ENCODE data around the gene ZCCHC4.
"Not testable (repeated sequence)": the region's sequence is repeated elsewhere in the genome, so short reads cannot be mapped to it uniquely, and the experiment has no call there.

The ZCCHC4 gene

DNA sequence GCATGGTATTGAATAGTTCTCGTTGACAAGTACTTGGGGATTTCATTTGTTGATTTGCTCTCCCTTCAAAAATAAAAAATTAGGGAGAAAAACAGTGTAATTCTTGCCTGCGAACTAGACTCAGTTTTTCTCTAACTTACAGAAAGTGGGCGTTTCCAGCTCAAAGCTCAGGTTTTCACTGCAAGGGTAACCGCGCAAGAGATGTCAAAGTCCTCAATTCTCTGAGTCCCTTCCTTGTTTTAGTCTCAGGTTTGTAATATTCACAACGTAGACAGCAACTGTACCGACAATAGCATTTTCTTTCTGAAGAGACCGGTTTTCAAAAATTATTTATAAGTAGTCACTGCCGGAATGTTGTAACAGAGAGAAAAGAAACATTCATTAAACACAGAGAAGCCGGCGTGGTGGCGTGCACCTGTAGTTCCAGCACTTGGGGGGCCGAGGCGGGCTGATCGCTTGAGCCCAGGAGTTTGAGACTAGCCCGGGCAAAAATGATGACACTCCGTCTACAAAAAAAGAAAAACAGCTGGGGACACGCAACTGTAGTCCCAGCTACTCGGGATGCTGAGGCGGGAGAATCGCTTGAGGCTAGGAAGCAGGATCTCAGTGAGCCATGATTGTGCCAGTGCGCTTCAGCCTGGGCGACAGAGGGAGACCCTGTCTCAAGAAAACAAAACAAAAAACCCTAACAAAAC, 774 bp downstream of the ZCCHC4 start:
- TF ChIP-seq, protein P1, sequence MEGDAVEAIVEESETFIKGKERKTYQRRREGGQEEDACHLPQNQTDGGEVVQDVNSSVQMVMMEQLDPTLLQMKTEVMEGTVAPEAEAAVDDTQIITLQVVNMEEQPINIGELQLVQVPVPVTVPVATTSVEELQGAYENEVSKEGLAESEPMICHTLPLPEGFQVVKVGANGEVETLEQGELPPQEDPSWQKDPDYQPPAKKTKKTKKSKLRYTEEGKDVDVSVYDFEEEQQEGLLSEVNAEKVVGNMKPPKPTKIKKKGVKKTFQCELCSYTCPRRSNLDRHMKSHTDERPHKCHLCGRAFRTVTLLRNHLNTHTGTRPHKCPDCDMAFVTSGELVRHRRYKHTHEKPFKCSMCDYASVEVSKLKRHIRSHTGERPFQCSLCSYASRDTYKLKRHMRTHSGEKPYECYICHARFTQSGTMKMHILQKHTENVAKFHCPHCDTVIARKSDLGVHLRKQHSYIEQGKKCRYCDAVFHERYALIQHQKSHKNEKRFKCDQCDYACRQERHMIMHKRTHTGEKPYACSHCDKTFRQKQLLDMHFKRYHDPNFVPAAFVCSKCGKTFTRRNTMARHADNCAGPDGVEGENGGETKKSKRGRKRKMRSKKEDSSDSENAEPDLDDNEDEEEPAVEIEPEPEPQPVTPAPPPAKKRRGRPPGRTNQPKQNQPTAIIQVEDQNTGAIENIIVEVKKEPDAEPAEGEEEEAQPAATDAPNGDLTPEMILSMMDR (IDR thresholded peaks at IDR 0.05), result no peak
- no peak overlapping the region for H3K27ac ChIP-seq
- no peak for DNase-seq (ENCODE audit: low spot score)
- peak overlapping the region; percentile 79 for H3K4me3 ChIP-seq

- no peak overlapping the region for H3K4me3 ChIP-seq
- TF ChIP-seq, protein P1 (IDR thresholded peaks at IDR 0.05), result no peak
- H3K27ac ChIP-seq, result no peak overlapping the region
- DNase-seq (ENCODE audit: low spot score), result no peak
Observed at GRCh38 chr4:25320336-25320735, 7.8 kb downstream of the ZCCHC4 start.

DNA sequence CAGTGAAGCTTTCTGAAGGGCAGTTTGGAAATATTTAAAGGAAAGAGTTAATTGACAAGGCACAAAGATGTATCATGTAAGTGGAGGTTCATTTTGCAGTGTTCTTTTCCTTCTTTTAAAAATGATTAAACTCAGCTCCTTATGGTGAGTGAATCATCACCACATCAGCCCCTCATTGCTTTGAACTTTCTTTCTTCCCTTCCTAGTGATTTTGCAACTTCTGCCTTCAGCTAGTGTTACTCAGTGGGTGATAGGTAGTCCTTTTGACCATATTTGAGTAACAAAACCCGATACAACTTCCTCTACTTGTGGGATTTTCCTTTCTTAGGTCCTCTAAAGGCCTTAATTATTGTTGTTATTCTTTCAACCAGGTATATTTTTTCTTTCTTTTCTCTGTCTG, 8.2 kb downstream of the ZCCHC4 start:
- no peak overlapping the region for H3K27ac ChIP-seq
- DNase-seq (ENCODE audit: low spot score), result no peak
- no peak overlapping the region for H3K4me3 ChIP-seq
- TF ChIP-seq, protein P1 (IDR thresholded peaks at IDR 0.05), result no peak

DNA sequence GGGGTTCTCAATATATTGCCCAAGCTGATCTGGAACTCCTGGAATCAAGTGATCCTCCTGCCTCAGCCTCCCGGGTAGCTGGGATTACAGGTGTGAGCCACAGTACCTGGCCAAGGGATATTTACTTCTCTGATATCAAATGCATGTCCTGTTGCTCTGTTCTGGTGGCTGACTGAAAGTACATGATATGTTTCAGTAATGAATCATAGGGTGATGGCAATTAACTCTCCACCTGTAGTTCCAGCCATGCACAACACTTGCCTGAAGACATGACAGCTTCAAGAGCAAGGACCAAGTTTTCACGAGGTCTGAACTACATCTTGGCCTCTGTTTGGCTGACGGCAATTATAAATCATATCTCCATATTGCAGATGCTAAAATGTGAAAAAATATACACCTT, 9.1 kb downstream of the ZCCHC4 start:
- no peak overlapping the region for H3K27ac ChIP-seq
- TF ChIP-seq, protein P1 (IDR thresholded peaks at IDR 0.05), result no peak
- no peak overlapping the region for H3K4me3 ChIP-seq

DNA sequence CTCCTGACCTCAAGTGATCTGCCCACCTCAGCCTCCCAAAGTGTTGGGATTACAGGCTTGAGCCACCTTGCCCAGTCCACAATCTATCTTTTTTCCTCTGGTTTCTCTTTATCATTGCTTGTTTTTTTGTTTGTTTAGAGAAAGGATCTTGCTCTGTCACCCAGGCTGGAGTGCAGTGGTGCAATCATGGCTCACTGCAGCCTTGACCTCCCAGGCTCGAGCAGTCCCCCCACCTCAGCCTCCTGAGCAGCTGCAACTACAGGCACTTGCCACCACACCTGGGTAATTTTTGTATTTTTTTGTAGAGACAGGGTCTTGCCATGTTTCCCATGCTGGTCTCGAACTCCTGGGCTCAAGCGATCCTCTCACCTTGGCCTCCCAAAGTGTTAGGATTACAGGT, 15.9 kb downstream of the ZCCHC4 start:
- H3K27ac ChIP-seq; H3K4me3 ChIP-seq; DNase-seq (ENCODE audit: low spot score): not testable (repeated sequence)

More for the DNA sequence above, 9.1 kb downstream of the ZCCHC4 start:
- no peak for DNase-seq (ENCODE audit: low spot score)

GRCh38 chr4:25330335-25330734, 17.8 kb downstream of the ZCCHC4 start:
- no peak for DNase-seq (ENCODE audit: low spot score)
- TF ChIP-seq, protein P1 (IDR thresholded peaks at IDR 0.05), result no peak
- no peak overlapping the region for H3K4me3 ChIP-seq
- no peak overlapping the region for H3K27ac ChIP-seq

- no peak overlapping the region for H3K27ac ChIP-seq
- DNase-seq (ENCODE audit: low spot score), result no peak
- TF ChIP-seq, protein P1 (IDR thresholded peaks at IDR 0.05), result no peak
- H3K4me3 ChIP-seq, result peak overlapping the region; percentile 17
Observed at GRCh38 chr4:25330905-25331808, 18.6 kb downstream of the ZCCHC4 start.
